Bone marrow (tissue), 2 donors: Measurements from ENCODE around the gene ACP6.

Source experiments
- DNase-seq, 2 donors: peaks; one replicate each; lab custom pipeline; 2025; lab: John Stamatoyannopoulos, UW

ACP6 gene

DNA sequence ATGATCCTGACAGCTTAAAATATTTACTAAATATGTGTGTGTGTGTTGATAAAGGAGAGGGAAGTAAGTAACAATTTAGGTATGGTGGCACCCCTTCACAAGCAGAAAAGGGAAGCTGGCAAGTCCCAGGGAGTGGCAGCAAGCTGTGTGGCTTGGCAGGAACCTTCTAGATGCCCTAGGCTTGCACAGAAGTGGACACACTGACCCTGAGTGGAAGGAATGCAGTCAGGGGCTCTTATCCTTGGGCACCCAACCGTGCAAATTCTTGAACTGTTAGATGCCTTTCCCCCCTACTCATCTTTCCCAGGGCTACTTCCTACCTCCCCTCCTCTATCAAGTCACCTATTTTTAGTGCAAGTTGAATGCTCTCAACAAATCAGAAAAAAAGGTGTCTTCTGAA is 18.9 kb downstream of the ACP6 start:
- DNase-seq = no peak

GRCh38 chr1:147648933-147649332 is 21.4 kb downstream of the ACP6 start:
- DNase-seq = no peak

DNA sequence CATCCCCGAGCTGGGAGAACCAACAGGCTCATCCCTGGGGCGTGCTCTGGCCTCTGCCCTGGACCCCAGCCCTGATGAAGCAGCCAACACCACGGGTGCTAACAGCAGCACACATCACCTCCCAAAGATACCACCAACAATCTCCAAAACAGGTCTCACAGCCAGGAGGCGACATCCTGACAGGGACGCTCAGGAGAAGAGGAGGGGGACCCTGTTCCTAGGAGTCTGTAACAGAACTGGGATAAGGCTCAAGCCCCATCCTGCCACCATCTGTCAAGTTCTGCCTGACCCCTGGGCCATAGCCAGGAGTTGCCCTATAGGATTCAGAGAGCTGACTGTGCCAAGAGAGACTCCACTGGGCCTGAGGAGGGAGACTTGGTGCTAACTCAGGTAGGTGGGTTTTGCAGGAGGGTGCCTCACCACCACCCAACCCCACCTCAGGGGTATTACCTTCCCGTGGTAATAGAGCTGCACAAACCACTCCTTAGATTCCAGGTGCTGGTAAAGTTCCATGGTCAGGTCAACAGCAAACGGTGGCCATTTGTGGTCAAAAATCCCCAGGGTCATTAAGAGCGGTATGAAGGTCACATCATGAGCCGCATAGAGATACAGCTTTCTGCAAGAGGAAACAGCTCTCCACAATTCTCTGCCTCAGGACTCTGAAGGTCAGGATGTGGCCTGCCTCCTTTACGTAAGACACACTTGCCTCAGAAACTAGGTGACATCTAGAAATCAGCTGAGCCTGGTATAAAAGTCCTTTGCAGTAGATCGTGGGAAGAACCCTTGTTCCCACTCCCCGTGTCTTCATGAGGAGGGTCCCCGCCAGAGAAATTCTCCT is 22.3 kb downstream of the ACP6 start:
- DNase-seq = no peak

- no peak for DNase-seq
Measured at GRCh38 chr1:147643974-147644373, 26.4 kb downstream of the ACP6 start.

DNA sequence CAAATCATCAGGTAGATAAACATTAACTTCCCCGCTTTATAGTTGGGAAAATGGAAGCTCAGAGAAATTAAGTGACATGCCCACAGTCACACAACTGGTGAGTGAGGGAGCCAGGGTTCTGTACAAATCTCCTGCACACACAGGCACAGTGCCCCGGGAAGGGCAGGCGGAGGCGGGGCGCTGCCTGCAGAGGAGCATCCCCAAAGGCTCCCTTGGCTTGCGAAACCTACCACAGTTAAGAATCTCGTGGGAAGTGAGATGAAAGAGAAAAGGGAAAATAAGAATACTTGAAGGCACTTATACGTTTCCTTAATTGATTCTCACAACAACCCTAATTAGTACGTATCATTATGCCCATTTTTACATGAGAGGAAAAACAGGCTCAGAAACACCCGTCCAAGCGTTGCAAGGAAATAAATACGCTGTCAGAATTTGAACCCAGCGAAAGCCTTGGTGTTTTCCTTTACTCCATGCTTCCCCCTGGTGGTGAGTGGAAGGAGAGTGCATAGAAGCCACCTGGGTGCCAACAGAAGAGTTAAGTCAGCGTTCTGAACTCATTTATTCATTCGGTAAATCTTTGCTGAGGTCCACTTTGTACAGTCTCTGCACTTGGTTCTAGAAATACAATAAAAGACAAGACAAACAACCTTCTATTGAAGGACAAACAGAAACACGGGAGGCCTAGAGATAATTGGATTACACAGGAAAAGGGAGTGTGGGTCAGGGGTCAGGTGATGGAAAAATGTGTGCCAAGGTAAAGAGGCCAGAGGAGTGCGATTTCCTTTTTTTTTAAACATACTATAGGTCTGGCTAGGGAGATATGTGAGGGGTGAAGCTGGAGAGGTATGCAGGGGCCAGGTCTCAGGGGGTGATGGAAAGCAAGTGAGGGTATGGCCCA is 28.4 kb downstream of the ACP6 start:
- DNase-seq = peak in 1 of 2 donors; percentile 55

DNA sequence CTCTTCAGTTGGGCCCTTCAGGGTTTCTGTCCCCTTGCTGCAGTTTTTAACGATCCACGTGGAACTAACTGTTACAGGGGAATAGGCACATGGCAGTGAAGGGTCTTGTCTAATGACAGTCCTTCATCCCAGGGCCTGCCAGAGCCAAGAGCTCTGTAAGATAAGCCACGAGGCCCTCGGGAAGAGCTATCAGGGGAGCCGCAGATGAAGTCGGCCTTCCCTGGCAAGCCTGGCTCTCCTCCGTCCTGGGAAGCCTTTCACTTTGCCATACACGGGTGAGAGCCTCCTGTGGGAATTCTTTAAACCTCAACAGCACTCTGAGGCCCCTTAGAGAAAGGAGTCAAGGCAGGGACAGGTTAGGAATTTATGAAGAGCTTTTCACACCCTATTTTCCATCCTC is 29.0 kb downstream of the ACP6 start:
- DNase-seq = no peak

DNA sequence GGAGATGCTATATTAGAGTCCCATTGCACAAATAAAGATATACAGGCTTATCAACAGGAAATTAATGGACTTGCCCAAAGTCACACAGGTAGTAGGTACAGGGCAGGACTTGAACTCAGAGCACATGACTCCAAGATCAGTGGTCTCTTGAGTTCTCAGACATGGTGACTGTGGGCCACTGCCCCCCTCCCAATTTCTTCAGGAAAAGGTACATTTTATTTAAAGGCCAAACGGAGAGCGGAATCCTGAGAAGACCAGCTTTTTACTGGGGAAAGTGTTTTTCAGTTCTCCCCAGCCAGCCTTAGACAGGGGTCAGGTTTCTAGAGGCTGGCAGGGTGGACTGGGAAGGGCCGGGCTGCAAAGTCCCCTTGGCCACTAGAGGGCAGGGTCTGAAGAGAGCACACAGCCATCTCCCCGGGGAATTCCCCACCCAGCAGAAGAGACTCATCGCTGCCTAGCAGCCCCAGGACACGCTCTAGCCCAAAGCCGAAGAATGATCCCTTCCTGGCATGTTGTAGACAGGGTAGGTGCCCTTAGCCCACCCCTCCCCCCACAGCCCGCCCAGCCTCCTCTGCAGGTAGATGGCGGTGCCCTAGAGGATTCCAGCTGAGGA is 29.7 kb downstream of the ACP6 start:
- DNase-seq = peak; percentile 28 to 71

GRCh38 chr1:147636314-147636713 is 34.0 kb downstream of the ACP6 start:
- DNase-seq = no peak

GRCh38 chr1:147635342-147635741 is 35.0 kb downstream of the ACP6 start:
- DNase-seq = peak in 1 of 2 donors; percentile 76

DNA sequence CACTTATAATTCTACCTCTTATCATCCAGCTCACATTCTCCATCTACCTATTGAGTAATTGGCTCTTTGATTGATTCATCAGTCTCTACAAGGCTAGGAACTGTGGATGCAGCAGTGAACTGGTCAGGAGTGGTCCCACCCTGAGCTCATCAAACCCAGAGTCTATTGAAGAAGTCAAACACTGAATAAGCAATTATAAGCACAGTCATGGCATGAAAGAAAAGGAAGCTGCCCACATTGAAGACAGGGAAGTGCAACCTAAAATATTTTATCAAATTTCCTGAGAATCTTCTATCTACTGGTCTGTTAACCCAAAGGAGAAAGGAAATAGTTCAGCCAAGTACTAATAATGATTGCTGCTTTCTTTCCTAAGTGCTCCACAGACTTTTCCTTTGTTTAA is 35.7 kb downstream of the ACP6 start:
- no peak for DNase-seq

DNA sequence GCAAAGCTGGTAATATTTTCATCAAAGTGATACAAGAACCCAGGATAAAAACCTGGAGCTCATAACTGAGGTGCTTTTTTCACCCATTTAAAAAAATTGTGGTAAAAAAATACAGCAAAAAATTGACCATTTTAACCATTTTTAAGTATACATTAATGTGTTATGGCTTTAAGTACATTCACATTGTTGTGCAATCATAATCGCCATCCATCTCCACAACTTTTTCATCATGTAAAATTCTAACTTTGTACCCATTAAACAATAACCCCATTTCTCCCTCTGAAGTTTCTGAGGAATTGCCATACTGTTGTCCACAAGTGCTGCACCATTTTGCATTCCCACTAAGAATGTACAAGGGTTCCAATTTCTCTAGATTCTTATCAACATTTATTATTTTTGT is 36.6 kb downstream of the ACP6 start:
- no peak for DNase-seq

DNA sequence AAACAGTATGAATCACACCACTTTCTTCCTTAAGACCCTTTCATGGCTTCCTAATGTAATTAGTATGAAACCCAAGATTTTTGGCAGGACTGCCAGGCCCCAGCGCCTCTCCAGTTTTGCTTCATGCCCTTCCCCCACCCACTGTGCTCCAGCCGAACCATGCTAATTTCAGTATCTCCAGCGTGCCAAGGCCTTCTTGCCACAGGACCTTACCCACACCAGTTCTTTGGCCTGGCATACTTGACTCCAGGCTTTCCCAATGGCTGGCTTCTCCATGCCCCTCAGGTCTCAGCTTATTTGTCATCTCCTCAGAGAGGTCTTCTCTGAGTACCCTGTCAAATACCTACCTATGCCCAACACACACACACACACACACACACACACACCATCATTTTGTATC is 38.5 kb downstream of the ACP6 start:
- DNase-seq = no peak

DNA sequence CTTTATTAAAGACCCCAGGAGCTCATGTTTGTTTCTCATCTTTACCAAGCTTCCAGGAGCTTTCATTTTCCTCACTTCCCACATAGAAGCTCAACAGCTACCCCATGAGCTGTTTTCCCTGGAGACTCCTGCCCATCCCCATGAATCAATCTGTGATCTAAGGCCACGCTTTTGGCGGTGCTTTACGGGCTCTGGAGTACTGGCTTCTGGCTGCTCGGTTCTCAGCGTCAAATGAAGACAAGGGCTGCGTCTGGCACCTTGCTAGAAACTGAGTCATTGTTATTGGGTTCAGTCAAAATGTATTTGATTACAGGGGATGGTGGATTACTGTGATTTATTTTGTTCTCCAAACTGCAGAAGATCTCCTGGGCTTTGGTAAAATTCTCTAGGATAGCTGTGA is 39.9 kb downstream of the ACP6 start:
- no peak for DNase-seq

DNA sequence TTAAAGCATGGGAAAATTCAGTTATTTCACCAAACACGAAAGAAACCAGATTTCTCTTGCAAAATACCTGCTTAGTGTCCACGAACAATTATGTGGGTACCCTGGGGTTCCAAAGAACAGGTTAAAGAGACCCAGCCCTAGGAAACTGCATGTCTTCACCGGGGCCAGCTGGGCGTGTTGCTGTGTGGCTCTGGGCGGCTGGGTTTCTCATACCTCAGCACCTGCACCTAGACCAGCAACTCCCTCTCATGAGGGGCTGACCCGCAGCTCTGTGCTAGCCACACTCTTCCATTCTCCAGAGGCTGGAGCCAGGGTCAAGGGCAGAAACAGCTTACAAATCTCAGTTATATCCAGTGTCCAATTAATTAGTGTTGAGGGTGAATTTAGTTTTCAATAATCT is 40.3 kb downstream of the ACP6 start:
- DNase-seq = no peak

DNA sequence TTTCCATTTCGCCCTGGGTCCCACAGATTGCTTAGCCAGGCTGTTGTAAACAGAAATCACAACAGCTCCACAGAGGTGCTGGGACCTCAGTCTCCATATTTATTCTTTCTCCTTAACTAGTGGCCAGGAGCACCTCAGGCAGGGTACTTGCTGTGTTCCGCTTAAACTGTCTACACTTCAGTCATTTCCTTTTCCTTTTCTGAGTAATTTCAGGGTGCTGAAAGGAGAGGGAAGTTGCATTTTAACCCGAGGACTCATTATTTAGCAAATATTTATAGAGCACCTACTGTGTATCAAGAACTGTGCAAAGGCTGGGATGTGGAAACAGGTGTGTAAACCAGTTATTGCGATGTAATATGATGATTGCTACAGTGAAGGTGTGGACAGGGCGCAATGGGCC is 41.9 kb downstream of the ACP6 start:
- peak in 1 of 2 donors; percentile 37 for DNase-seq

DNA sequence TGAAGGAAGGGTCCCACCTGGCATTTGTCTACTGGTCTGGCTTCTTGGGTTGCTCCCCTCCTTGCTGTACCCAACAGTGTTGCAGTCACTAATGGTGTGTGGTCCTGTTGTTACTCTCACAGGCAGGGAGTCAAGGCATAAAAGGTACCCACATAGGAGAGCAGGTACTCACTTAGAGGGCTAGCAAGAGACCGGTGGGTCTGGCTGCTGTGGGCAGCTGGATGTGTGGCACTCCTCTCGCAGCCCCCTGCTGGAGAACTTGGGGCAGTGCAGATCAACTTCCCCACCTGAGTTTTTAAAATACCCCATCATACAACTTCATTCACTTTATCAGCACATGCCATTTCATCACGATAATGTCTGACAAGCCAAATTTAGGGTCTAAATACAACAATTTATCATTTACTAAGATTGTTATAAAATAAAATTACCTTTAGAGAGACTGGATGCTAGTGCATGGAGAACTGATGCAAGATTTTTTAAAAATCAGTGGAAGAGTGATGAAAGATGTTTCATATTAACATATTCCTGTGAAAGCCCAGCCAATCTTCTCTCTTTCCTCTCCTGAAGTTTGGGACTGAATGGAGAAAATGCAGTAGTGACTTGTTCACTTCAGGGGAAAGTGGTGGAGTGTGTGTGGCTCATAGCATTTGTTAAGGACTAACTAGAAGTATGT is 42.8 kb downstream of the ACP6 start:
- peak in 1 of 2 donors; percentile 5 for DNase-seq

- no peak for DNase-seq
Measured at GRCh38 chr1:147626739-147627138, 43.6 kb downstream of the ACP6 start.

DNA sequence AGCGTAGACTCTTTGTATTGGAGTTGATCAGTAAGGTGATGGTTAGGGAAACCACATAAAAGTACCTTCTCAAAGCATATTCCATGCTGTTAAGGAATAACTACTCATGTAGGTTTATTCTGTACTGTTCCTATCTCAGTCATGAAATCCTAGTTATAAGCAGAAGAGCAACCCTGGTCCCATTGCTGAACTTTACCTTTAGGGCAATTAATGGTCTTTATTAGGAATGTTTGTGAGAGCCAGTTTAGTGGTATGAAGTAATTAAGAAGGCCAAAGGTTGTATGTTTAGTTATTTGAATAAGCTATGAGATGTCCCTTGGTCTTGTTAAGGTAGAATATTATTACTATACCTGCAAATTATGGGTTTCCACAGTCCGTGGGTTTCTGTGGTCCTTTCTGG is 44.0 kb downstream of the ACP6 start:
- DNase-seq = no peak

DNA sequence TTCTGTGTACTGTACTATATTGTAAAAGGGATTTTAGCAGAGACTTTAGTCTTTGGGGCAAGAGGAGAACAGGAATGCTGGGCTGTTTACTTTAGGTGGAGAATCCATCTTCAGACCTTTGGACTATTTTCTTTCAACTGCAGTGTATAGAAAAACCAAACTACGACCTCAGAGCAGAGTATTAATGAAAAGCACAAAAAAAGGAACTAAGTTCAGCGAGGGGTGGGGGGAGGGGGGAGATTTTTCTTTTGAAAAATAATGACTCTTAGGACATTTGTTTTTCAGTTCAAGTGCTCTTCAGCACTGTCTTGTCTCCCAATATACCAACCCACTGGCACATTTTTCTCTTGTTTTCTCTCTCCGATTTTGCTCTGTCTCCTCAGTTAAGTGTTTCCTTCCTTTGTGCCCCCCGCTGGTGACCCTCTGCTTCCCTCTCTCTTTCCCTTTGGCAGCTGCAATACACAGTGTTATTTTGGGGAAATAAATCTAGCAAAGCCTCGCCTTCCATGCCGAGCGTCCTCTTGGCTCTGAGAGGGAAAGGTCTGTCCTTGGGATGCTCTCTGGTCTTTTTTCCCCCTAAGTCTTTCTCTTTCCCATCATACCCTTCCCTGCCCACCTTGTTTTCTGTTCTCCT is 44.8 kb downstream of the ACP6 start:
- peak in 1 of 2 donors; percentile 65 for DNase-seq

DNA sequence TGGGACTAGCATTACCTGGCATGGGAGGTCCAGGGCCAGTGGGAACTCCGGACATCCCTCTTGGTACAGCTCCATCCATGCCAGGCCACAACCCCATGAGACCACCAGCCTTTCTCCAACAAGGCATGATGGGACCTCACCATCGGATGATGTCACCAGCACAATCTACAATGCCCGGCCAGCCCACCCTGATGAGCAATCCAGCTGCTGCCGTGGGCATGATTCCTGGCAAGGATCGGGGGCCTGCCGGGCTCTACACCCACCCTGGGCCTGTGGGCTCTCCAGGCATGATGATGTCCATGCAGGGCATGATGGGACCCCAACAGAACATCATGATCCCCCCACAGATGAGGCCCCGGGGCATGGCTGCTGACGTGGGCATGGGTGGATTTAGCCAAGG is 45.8 kb downstream of the ACP6 start:
- no peak for DNase-seq

DNA sequence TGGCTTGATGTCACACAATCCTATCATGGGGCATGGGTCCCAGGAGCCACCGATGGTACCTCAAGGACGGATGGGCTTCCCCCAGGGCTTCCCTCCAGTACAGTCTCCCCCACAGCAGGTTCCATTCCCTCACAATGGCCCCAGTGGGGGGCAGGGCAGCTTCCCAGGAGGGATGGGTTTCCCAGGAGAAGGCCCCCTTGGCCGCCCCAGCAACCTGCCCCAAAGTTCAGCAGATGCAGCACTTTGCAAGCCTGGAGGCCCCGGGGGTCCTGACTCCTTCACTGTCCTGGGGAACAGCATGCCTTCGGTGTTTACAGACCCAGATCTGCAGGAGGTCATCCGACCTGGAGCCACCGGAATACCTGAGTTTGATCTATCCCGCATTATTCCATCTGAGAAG is 46.3 kb downstream of the ACP6 start:
- DNase-seq = no peak

DNA sequence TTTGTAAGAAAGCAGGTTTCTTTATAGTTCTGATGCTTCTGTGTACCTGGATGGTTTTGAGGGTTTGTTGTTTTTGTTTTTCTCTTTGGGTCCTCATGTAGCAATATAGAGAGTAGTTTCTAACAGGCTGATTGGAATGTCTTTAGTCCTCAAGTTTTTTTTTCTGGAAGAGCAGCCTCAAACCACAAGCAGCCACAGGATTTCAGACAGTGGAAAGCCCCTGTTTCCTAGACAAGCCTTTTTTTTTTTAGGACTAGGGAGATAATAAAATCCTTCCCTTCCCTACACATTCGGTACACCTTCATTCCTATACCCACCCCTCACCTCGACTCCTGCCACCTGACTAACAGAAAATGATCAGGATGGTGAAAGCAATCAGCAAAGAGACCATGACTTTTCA is 47.6 kb downstream of the ACP6 start:
- DNase-seq = no peak
